GM21737 (cell line): ENCODE results near the gene GFI1B.
"Not testable (repeated sequence)": the region's sequence is repeated elsewhere in the genome, so short reads cannot be mapped to it uniquely, and the experiment has no call there.

Experiments
- ATAC-seq: cut with Tn5 transposase; IDR thresholded peaks from one replicate; pipeline ENCODE4 v1.9.1; 2021; ENCODE audit warnings: mild to moderate bottlenecking, moderate library complexity; ENCODE audit not compliant: unreplicated experiment

The GFI1B gene

GRCh38 chr9:132967908-132968307, 10.6 kb upstream of the GFI1B start:
- ATAC-seq, result not testable (repeated sequence)

GRCh38 chr9:132969783-132970182, 8.7 kb upstream of the GFI1B start:
- ATAC-seq, result no peak

GRCh38 chr9:132970324-132971062, 8.0 kb upstream of the GFI1B start:
- no peak for ATAC-seq

GRCh38 chr9:132973166-132973565, 5.3 kb upstream of the GFI1B start:
- no peak for ATAC-seq

GRCh38 chr9:132973713-132974112, 4.8 kb upstream of the GFI1B start:
- no peak for ATAC-seq

GRCh38 chr9:132975961-132976360, 2.5 kb upstream of the GFI1B start:
- ATAC-seq, result no peak

GRCh38 chr9:132976571-132976970, 1.9 kb upstream of the GFI1B start:
- no peak for ATAC-seq

- ATAC-seq, result no peak
These were observed 413 bp upstream of the GFI1B start for GRCh38 chr9:132978112-132978450.

- ATAC-seq, result no peak
These were observed 1.7 kb downstream of the GFI1B start for GRCh38 chr9:132980157-132980556.

GRCh38 chr9:132982458-132982857, 4.0 kb downstream of the GFI1B start:
- ATAC-seq, result no peak

GRCh38 chr9:132983491-132984201, 5.2 kb downstream of the GFI1B start:
- ATAC-seq, result no peak

GRCh38 chr9:132984202-132985070, 5.9 kb downstream of the GFI1B start:
- no peak for ATAC-seq

- ATAC-seq, result no peak
These were observed 6.5 kb downstream of the GFI1B start for GRCh38 chr9:132985071-132985350.

- no peak for ATAC-seq
These were observed 7.0 kb downstream of the GFI1B start for GRCh38 chr9:132985489-132985888.

- ATAC-seq, result no peak
These were observed 7.6 kb downstream of the GFI1B start for GRCh38 chr9:132986114-132986513.

- ATAC-seq, result no peak
These were observed 8.4 kb downstream of the GFI1B start for GRCh38 chr9:132986640-132987620.

- no peak for ATAC-seq
These were observed 9.9 kb downstream of the GFI1B start for GRCh38 chr9:132988244-132989013.

- ATAC-seq, result no peak
These were observed 10.5 kb downstream of the GFI1B start for GRCh38 chr9:132989014-132989310.

GRCh38 chr9:132989414-132989996, 11.0 kb downstream of the GFI1B start:
- ATAC-seq, result no peak
